ENCODE data around the gene CDHR3.

Gene CDHR3

GRCh38 chr7:105963038-105963667 is at the start of gene CDHR3:
TSS of gene CDHR3 (plus strand) at chr7:105963264. CDS start at chr7:105963319, 55 bp downstream.
- peaks cover 23% of the 10 kb centered on the region for H3K4me1 ChIP-seq (ENCODE audit: control insufficient read depth, insufficient read depth, low read length)
- peak within 1 kb of the TSS; percentile 42 for H3K9ac ChIP-seq (ENCODE audit: low read length)
- H3K4me3 ChIP-seq (ENCODE audit: low read length), result no peak within 1 kb of the TSS
- H3K9me3 ChIP-seq (ENCODE audit: control insufficient read depth, low read length), result no peaks in the 10 kb centered on the region
- H3K27me3 ChIP-seq (ENCODE audit: control insufficient read depth, insufficient read depth, low read length), result no peaks in the 10 kb centered on the region
- no peaks in the 10 kb centered on the region for H3K36me3 ChIP-seq (ENCODE audit: control insufficient read depth, insufficient read depth, low read length)

DNA sequence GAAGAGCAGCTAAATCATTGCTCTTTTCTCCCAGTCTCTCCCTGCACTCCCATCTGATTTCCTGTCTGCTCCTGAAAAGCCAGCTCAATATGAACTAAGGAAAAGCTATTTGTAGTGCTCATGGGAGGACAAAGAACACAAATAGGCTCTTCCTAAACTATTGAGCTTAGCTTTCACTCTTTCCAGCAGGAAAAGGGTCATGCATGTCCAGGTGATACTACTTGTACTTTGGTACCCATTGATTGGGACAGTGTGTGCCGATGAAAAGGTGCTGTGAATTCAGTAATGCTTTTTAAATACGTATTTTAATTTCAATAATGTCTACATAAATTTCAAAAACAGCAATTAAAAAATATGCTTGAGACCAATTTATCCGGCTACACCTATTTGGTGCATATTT is 49.1 kb upstream of the CDHR3 start:
- H3K36me3 ChIP-seq (ENCODE audit: control insufficient read depth, insufficient read depth, low read length), result no peaks in the 10 kb centered on the region
- no peak overlapping the region for H3K9ac ChIP-seq (ENCODE audit: low read length)
- no peak overlapping the region for H3K4me3 ChIP-seq (ENCODE audit: low read length)
- H3K4me1 ChIP-seq (ENCODE audit: control insufficient read depth, insufficient read depth, low read length), result no peaks in the 10 kb centered on the region
- no peaks in the 10 kb centered on the region for H3K9me3 ChIP-seq (ENCODE audit: control insufficient read depth, low read length)
- H3K27me3 ChIP-seq (ENCODE audit: control insufficient read depth, insufficient read depth, low read length), result no peaks in the 10 kb centered on the region

DNA sequence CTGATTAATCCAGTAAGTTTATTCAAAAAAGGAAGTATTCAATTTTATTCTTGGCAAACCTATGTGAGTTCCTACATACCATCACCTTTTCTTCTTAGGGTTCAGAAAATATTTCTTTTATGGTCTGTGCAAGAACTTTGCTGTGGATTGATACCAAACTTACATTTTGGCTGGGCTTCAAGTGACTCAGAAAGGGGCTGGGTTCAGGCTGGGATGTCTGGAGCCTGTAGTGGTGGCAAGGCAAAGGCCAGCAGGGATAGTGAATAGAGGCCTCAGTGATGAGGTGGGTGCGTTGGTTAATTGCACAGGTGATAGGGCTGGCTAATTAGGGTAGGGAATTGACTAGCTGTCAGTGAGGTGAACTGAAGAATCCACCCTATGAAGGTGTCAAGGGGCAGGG is 46.5 kb upstream of the CDHR3 start:
- Histone ChIP-seq H3K4me3 (ENCODE audit: low read length) (no peak overlapping the region), H3K36me3 (ENCODE audit: control insufficient read depth, insufficient read depth, low read length) (no peaks in the 10 kb centered on the region), H3K4me1 (ENCODE audit: control insufficient read depth, insufficient read depth, low read length) (no peaks in the 10 kb centered on the region), H3K9ac (ENCODE audit: low read length) (no peak overlapping the region), H3K9me3 (ENCODE audit: control insufficient read depth, low read length) (no peaks in the 10 kb centered on the region), H3K27me3 (ENCODE audit: control insufficient read depth, insufficient read depth, low read length) (no peaks in the 10 kb centered on the region)

GRCh38 chr7:105917659-105918058 is 45.4 kb upstream of the CDHR3 start:
- H3K9ac ChIP-seq (ENCODE audit: low read length), result no peak overlapping the region
- no peaks in the 10 kb centered on the region for H3K27me3 ChIP-seq (ENCODE audit: control insufficient read depth, insufficient read depth, low read length)
- H3K36me3 ChIP-seq (ENCODE audit: control insufficient read depth, insufficient read depth, low read length), result no peaks in the 10 kb centered on the region
- no peak overlapping the region for H3K4me3 ChIP-seq (ENCODE audit: low read length)
- H3K4me1 ChIP-seq (ENCODE audit: control insufficient read depth, insufficient read depth, low read length), result no peaks in the 10 kb centered on the region
- H3K9me3 ChIP-seq (ENCODE audit: control insufficient read depth, low read length), result no peaks in the 10 kb centered on the region

- Histone ChIP-seq H3K27me3 (ENCODE audit: control insufficient read depth, insufficient read depth, low read length) (no peaks in the 10 kb centered on the region), H3K4me3 (ENCODE audit: low read length) (no peak overlapping the region), H3K4me1 (ENCODE audit: control insufficient read depth, insufficient read depth, low read length) (no peaks in the 10 kb centered on the region), H3K9me3 (ENCODE audit: control insufficient read depth, low read length) (no peaks in the 10 kb centered on the region), H3K36me3 (ENCODE audit: control insufficient read depth, insufficient read depth, low read length) (no peaks in the 10 kb centered on the region), H3K9ac (ENCODE audit: low read length) (no peak overlapping the region)
Measured at GRCh38 chr7:105920766-105921165, 42.3 kb upstream of the CDHR3 start.

GRCh38 chr7:105924945-105925344 is 38.1 kb upstream of the CDHR3 start:
- H3K4me3 ChIP-seq (ENCODE audit: low read length), result no peak overlapping the region
- no peak overlapping the region for H3K9ac ChIP-seq (ENCODE audit: low read length)
- H3K4me1 ChIP-seq (ENCODE audit: control insufficient read depth, insufficient read depth, low read length), result no peaks in the 10 kb centered on the region
- H3K9me3 ChIP-seq (ENCODE audit: control insufficient read depth, low read length), result no peaks in the 10 kb centered on the region
- no peaks in the 10 kb centered on the region for H3K27me3 ChIP-seq (ENCODE audit: control insufficient read depth, insufficient read depth, low read length)
- no peaks in the 10 kb centered on the region for H3K36me3 ChIP-seq (ENCODE audit: control insufficient read depth, insufficient read depth, low read length)

DNA sequence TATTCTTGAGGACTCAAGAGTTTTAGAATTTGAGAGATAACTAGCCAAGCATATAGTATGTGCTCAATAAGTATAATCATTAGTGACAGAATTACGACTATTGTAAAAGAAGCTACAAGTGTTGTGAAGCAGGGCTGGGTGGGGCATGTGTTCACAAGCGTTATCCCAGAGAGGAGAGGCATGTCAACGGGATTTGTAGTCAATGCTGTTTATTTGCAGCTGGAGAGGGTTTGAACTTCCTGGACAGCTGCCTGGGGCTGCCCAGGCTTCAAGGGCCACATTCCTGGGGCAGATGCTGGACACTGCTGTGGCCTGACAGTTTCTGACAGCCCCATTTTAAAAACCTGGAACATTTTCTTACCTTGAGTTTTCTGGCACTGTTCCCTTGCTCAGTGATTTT is 36.9 kb upstream of the CDHR3 start:
- H3K36me3 ChIP-seq (ENCODE audit: control insufficient read depth, insufficient read depth, low read length), result no peaks in the 10 kb centered on the region
- no peaks in the 10 kb centered on the region for H3K9me3 ChIP-seq (ENCODE audit: control insufficient read depth, low read length)
- H3K4me1 ChIP-seq (ENCODE audit: control insufficient read depth, insufficient read depth, low read length), result no peaks in the 10 kb centered on the region
- H3K9ac ChIP-seq (ENCODE audit: low read length), result no peak overlapping the region
- H3K4me3 ChIP-seq (ENCODE audit: low read length), result no peak overlapping the region
- no peaks in the 10 kb centered on the region for H3K27me3 ChIP-seq (ENCODE audit: control insufficient read depth, insufficient read depth, low read length)

GRCh38 chr7:105931179-105931578 is 31.9 kb upstream of the CDHR3 start:
- Histone ChIP-seq H3K27me3 (ENCODE audit: control insufficient read depth, insufficient read depth, low read length) (no peaks in the 10 kb centered on the region), H3K4me1 (ENCODE audit: control insufficient read depth, insufficient read depth, low read length) (peaks cover 27% of the 10 kb centered on the region)

DNA sequence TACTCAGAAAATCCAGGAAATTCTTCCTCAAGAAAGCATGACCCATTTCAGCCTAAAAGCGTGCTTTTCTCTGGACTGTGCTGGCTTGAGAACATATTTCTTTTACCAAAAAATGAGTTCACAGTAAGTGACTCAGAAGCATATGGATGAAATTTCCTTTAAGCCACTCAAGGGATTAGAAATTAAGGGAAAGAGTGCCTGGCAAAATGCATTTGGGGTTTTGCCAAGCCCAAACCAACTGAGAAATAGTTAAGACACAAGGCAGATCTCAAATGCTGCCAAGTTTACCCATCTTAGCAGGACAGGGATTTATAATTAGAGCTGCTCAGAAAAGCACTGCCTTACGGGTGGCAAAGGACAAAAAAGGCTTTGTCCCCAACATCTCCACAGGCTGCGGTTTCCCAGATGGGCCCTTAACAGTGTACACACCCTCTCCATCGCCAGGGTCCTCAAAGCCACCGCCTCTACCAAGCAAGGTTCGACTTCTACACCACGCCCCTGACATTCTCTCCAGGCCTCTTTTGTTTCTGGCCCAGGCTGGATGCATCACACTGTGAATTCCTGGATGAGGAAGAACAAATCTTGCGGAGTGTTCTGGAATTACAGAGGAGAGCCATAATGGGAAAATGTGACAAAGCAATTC is 30.1 kb upstream of the CDHR3 start:
- H3K9ac ChIP-seq (ENCODE audit: low read length), result no peak overlapping the region
- no peaks in the 10 kb centered on the region for H3K36me3 ChIP-seq (ENCODE audit: control insufficient read depth, insufficient read depth, low read length)
- no peaks in the 10 kb centered on the region for H3K9me3 ChIP-seq (ENCODE audit: control insufficient read depth, low read length)
- H3K4me3 ChIP-seq (ENCODE audit: low read length), result no peak overlapping the region
- no peaks in the 10 kb centered on the region for H3K27me3 ChIP-seq (ENCODE audit: control insufficient read depth, insufficient read depth, low read length)
- H3K4me1 ChIP-seq (ENCODE audit: control insufficient read depth, insufficient read depth, low read length), result peaks cover 41% of the 10 kb centered on the region

More at GRCh38 chr7:105931179-105931578, 31.9 kb upstream of the CDHR3 start:
- Histone ChIP-seq H3K9me3 (ENCODE audit: control insufficient read depth, low read length) (no peaks in the 10 kb centered on the region), H3K9ac (ENCODE audit: low read length) (no peak overlapping the region), H3K36me3 (ENCODE audit: control insufficient read depth, insufficient read depth, low read length) (no peaks in the 10 kb centered on the region), H3K4me3 (ENCODE audit: low read length) (no peak overlapping the region)

DNA sequence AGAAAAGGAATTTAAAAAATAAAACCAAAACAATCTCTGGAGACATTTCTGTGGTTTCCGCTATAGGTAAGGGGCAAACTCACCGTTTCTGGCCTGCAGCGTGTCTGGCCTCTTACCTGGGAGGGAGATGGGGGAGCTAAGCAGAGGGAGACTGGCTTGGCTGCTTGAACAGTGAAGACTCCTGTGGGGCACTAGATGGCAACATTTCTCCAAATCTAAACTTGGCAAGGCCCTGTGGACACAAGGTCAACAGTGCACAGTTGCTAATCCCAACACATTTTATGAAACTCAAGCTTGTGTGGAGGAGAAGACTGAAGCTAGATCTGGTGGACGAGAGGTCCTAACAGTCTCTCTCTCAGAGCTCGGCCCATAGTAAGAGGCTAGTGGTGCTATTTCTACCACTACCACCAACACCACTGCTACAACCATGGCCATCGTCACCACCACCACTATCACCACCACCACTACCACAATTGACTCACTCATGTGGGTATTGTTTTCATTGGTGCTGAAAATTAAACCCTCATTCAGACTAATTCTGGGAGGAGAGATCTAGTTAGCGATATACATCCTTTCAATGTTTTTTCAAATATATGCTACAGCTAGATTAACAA is 28.4 kb upstream of the CDHR3 start:
- Histone ChIP-seq H3K27me3 (ENCODE audit: control insufficient read depth, insufficient read depth, low read length) (no peaks in the 10 kb centered on the region), H3K9me3 (ENCODE audit: control insufficient read depth, low read length) (no peaks in the 10 kb centered on the region), H3K4me3 (ENCODE audit: low read length) (no peak overlapping the region), H3K9ac (ENCODE audit: low read length) (no peak overlapping the region), H3K4me1 (ENCODE audit: control insufficient read depth, insufficient read depth, low read length) (peaks cover 41% of the 10 kb centered on the region), H3K36me3 (ENCODE audit: control insufficient read depth, insufficient read depth, low read length) (no peaks in the 10 kb centered on the region)

- H3K9ac ChIP-seq (ENCODE audit: low read length), result no peak overlapping the region
- no peaks in the 10 kb centered on the region for H3K9me3 ChIP-seq (ENCODE audit: control insufficient read depth, low read length)
- no peaks in the 10 kb centered on the region for H3K36me3 ChIP-seq (ENCODE audit: control insufficient read depth, insufficient read depth, low read length)
- peaks cover 46% of the 10 kb centered on the region for H3K4me1 ChIP-seq (ENCODE audit: control insufficient read depth, insufficient read depth, low read length)
- no peaks in the 10 kb centered on the region for H3K27me3 ChIP-seq (ENCODE audit: control insufficient read depth, insufficient read depth, low read length)
- H3K4me3 ChIP-seq (ENCODE audit: low read length), result no peak overlapping the region
Measured at GRCh38 chr7:105935250-105935649, 27.8 kb upstream of the CDHR3 start.

- H3K9ac ChIP-seq (ENCODE audit: low read length), result no peak overlapping the region
- no peaks in the 10 kb centered on the region for H3K36me3 ChIP-seq (ENCODE audit: control insufficient read depth, insufficient read depth, low read length)
- no peaks in the 10 kb centered on the region for H3K27me3 ChIP-seq (ENCODE audit: control insufficient read depth, insufficient read depth, low read length)
- H3K4me3 ChIP-seq (ENCODE audit: low read length), result no peak overlapping the region
- peaks cover 50% of the 10 kb centered on the region for H3K4me1 ChIP-seq (ENCODE audit: control insufficient read depth, insufficient read depth, low read length)
- no peaks in the 10 kb centered on the region for H3K9me3 ChIP-seq (ENCODE audit: control insufficient read depth, low read length)
Measured at GRCh38 chr7:105937411-105937810, 25.7 kb upstream of the CDHR3 start.

Measured in mucosa of stomach (tissue), 1 donor.